ENCODE results near the gene SPESP1. TPM values are rescaled to one million over a fixed set of nuclear protein-coding genes. Genes with fewer than 3 reads are reported as not detected.

SPESP1 gene
- total RNA-seq, 2 donors from 2014 or later: 1.5 to 9.2 TPM

GRCh38 chr15:68987676-68988075 is 57.4 kb downstream of the SPESP1 start:
- ATAC-seq: no peak
- DNase-seq: no peak
- intact Hi-C loops (cut with DNase I): no loop called here

GRCh38 chr15:68989541-68990230 is 59.4 kb downstream of the SPESP1 start:
- DNase-seq (no peak), ATAC-seq (no peak)
- intact Hi-C loops (cut with DNase I): no loop called here

- ATAC-seq (no peak), DNase-seq (no peak)
Measured at GRCh38 chr15:68990231-68990991, 60.1 kb downstream of the SPESP1 start.

GRCh38 chr15:68990992-68991500 is 60.7 kb downstream of the SPESP1 start:
- DNase-seq (no peak), ATAC-seq (no peak)
- intact Hi-C loops (cut with DNase I): no loop called here

More at GRCh38 chr15:68990231-68990991, 60.1 kb downstream of the SPESP1 start:
- intact Hi-C loops (cut with DNase I): no loop called here

GRCh38 chr15:68991723-68992122 is 61.4 kb downstream of the SPESP1 start:
- intact Hi-C loops (cut with DNase I): no loop called here
- DNase-seq (peak; percentile 32), ATAC-seq (peak; percentile 30 to 91)

GRCh38 chr15:68992696-68993095 is 62.4 kb downstream of the SPESP1 start:
- ATAC-seq (no peak), DNase-seq (no peak)
- intact Hi-C loops (cut with DNase I): no loop called here

GRCh38 chr15:68993276-68993675 is 63.0 kb downstream of the SPESP1 start:
- no peak for ATAC-seq
- DNase-seq: no peak
- intact Hi-C loops (cut with DNase I): no loop called here

- ATAC-seq (peak in 1 of 2 donors; percentile 59), DNase-seq (no peak)
- intact Hi-C loops (cut with DNase I): no loop called here
Measured at GRCh38 chr15:68994149-68994548, 63.8 kb downstream of the SPESP1 start.

- ATAC-seq: no peak
- intact Hi-C loops (cut with DNase I): no loop called here
- DNase-seq: no peak
Measured at GRCh38 chr15:68994981-68995761, 64.8 kb downstream of the SPESP1 start.

Other genes starting within 250 kb of the SPESP1 start
- gene ANP32A, start 109.6 kb upstream of the SPESP1 start, total RNA-seq: 100 to 1,000 TPM; 106 to 118 TPM
- gene NOX5, start 84.2 kb downstream of the SPESP1 start, total RNA-seq: under 1 TPM in 1 of 2 donors, not detected in 1; 0.18 TPM
- gene GLCE, start 230.1 kb downstream of the SPESP1 start, total RNA-seq: 10 to 100 TPM in 1 of 2 donors, 1 to 10 TPM in 1; 9.2 to 11.1 TPM

Data from left cardiac atrium (tissue), 4 donors.